ENCODE results near the gene PDE8B.

DNA sequence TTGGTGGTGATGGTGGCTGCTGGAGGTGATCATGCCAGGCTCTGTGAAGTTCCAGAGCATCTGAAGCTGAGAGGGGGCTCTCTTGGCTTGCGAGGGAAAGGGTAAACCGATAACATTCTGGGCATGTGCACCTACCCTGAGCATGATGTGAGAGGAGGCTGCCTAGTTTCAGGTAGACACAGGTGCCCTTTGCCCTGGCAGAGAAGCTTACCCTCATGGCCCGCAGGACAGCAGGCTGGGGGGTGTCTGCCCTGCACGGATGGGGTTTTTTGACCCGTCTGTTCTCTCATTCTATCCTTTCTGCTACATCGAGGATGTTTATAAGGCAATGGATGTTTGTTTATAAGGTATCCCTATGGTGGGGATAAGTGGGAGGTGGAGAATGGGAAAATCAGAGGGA is 148.8 kb downstream of the PDE8B start:
- TF ChIP-seq, protein P1, sequence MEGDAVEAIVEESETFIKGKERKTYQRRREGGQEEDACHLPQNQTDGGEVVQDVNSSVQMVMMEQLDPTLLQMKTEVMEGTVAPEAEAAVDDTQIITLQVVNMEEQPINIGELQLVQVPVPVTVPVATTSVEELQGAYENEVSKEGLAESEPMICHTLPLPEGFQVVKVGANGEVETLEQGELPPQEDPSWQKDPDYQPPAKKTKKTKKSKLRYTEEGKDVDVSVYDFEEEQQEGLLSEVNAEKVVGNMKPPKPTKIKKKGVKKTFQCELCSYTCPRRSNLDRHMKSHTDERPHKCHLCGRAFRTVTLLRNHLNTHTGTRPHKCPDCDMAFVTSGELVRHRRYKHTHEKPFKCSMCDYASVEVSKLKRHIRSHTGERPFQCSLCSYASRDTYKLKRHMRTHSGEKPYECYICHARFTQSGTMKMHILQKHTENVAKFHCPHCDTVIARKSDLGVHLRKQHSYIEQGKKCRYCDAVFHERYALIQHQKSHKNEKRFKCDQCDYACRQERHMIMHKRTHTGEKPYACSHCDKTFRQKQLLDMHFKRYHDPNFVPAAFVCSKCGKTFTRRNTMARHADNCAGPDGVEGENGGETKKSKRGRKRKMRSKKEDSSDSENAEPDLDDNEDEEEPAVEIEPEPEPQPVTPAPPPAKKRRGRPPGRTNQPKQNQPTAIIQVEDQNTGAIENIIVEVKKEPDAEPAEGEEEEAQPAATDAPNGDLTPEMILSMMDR (IDR thresholded peaks at IDR 0.05; ENCODE audit: low read length), result no peak
- no peak for TF ChIP-seq EZH2 (IDR thresholded peaks at IDR 0.05; ENCODE audit: borderline replicate concordance, low read length)
